Hematopoietic multipotent progenitor cell treated with erythropoietin and hydrocortisone succinate and interleukin-3 and kit ligand, for 17 days (in vitro differentiated cells): ENCODE results near the gene CACNA1H.

Source experiments
- DNase-seq: peaks from one replicate; pipeline ENCODE4 v3.0.0-alpha.2; 2015; ENCODE audit warnings: low spot score

CACNA1H gene

GRCh38 chr16:1152651-1153259 is at the start of gene CACNA1H:
Gene CACNA1H (plus strand): TSS chr16:1153106. CDS start chr16:1153738, 632 bp downstream.
- DNase-seq: peak; percentile 32

- DNase-seq: no peak
Observed at GRCh38 chr16:1103636-1103980, 49.3 kb upstream of the CACNA1H start.

DNA sequence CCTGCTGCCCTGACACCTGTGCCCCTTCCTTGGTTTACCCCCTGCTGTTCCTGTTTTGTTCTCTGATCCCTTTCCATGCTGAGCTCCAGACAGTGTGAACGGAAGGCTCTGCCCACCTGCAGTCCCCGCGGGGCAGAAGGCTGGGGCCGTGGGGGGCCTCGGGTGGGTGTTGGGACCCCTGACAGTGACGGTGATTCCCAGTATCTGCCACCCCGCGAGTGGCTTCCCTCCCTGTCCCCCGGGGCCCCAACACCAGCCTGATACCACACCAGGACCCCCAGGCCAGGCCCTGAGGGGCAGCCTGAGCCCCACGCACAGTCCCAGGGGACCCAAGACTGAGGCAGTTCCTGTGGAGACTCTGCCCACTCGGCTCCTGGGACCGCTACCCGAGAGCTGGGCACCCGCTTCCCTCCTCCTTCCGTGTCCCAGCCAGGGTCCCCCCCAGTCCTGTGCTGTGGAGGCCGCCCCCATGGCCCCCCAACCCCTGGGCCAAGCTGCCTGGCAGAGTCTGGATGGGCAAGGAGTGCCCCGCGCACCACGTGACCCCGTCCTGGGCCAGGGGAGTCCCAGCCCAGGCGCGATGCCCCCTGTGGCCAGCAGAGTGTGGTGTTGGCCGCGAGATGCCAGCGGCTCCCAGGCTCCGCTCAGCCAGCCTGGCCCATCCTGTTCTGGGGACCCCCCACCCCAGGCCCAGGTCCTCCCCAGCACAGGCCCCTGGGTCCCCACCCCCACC is 46.9 kb upstream of the CACNA1H start:
- DNase-seq: no peak

DNA sequence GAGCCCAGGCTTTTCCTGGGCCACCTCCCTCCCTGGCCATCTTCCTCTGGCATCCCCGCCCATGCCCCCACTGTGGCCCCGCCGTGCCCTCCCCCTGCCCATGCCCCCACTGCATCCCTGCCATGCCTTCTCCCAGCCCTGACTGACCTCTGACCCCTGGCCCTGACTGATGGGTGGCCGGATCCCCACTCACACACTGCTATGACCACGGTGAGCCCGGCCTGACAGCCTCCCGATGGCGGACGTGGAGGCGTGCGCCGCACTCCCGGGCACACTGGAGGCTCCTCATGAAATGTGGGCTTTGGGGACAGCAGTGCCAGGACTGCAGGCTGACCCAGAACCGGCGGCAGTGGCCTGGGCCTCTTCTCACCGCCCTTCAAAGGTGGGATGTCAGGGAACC is 46.2 kb upstream of the CACNA1H start:
- DNase-seq: no peak

DNA sequence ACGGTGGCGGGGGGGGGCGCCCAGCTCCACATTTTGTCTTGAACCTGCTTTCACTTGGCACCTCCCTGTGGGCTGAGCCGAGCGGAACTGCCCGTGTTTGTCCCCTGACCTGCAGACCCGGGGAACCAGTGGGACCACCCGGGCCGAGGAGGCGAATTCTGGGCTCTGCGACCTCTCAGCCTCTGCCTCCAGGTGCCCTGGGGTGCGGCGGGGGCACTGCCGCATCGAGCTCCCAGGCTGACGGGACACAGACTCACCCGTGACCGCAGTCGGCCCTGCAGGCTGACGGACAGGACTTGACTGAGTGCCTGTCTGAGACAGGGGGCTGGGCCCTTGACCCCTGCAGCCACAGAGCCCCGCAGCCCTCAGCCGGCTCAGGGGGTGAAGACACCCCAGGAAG is 45.8 kb upstream of the CACNA1H start:
- DNase-seq: no peak

DNA sequence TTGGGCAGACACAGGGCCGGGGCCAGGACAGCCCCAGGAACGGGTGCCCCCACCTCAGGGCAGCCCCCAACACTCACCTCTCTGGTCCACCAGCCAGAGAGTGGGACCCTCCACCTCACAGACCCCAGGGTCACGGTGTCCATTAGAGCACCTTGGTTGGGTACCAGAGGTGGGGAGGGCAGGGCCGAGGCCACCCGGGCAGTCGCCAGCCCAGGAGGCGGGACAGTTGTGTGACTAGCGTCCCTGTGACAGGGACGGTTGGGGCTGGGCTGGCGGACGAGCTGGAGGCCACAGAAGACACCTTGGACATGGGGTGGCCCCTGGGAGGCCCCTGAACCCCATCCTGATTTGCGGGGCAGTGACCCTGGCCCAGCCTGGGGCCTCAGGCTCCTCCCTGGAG is 45.2 kb upstream of the CACNA1H start:
- no peak for DNase-seq

DNA sequence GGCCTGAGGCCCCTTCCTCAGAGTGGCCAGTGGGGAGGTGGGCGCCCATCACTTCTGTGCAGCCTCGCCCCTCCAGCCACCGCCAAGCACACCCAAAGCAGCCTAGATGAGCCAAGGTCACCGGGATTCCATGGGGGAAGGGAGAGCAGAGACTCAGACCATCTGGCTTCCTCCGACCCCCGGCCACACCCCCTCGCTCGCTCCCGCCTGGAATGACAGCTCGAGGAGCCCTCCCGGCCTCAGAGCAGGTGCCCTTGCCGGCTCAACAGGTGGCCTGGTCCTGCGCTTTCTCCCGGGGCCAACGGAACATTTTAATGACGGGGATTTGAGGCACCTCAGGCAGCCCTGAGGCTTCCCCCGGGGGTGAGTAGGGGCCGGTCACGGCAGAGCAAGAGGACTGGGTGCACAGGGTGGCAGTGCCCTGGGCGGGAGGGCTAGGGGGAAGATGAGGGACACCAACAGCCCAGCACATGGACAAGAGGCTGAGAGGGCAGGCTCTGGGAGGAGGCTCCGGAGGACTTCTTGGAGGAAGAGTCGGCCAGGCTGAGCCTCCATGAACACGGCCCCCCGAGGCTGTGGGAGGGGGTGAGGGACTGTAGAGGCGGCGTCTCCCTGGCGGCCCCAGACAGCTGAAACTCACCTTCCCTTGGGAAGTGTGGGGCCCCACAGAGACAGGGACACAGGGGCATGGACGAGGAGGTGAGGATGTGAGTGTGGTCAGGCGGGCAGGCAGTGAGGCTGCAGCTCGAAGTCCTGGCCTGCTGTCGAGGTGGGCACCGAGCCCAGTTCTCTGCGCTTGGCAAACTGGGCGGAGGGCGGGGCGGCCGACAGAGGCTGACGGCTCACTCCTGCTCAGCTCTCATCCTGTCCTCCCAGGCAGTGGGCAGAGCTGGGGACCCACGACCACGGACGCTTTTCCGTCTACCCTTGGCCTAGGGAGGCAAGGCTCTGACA is 44.3 kb upstream of the CACNA1H start:
- no peak for DNase-seq

DNA sequence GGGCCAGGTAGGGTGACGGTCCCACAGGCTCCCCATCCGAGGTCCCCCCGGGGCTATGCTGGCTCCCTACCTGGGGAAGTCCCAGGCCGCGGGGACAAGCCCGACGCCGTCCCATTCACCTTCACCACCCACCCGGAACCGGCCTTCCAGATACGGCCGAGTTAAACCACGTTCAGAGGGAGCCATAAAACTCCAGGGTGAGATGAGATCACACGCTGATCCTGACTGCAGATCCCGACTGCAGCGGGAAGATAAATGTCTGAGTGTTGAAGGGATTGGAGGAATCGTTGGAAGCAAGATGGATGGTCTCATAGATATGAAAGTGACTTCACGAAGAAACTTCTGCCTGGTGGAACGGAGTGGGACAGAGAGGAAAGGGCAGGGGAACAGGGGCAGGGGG is 43.3 kb upstream of the CACNA1H start:
- no peak for DNase-seq

DNA sequence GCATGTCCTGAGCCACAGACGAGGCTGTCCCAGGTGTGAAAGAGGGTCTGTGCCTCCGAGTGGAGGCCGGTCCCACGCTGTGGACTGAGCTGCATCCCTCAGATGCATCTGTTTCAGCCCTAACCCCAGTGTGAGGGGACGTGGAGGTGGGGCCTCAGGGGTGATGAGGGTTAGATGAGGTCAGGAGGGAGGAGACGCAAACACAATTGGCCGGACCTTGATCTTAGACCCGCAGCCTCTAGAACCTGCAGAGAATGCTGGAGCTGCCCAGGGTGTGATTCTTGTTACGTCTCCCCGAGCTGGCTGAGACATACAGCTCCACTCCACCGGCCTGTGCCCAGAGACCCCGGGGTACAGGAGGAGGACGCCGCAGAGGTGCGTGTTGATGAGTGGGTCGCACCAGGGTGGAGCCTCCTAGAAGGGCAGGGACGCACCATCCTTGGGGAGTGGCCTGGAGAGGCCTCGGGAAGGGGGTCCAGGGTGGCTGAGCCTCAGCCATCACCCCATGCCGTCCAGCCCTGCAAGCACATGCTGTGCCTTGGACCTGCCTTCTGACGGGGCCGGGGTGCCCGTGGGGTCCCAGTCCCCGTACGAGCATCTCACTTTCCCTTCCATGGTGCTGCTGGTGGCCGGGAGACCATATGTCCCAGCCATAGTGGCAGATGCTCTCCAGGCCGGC is 40.3 kb upstream of the CACNA1H start:
- DNase-seq: no peak

DNA sequence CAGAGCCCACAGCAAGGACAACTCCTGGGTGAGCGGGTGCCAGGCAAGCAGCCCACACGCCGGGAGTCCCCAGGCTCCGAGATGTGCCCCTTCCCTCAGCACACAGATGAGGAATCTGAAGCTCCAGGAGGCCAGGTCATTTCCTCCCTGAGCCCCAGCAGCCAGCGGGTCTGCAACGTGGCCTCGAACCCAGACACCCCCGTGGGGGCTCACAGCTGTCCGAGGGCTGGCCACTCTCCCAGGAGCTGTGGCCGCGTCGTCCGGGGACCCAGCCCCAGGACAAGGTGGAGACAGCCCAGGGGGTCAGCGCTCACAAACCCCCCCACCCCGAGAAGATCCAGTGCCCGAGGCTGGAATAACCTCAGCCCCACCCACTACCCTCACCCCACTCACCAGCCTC is 39.4 kb upstream of the CACNA1H start:
- DNase-seq: no peak

GRCh38 chr16:1113889-1114526 is 38.9 kb upstream of the CACNA1H start:
- no peak for DNase-seq

DNA sequence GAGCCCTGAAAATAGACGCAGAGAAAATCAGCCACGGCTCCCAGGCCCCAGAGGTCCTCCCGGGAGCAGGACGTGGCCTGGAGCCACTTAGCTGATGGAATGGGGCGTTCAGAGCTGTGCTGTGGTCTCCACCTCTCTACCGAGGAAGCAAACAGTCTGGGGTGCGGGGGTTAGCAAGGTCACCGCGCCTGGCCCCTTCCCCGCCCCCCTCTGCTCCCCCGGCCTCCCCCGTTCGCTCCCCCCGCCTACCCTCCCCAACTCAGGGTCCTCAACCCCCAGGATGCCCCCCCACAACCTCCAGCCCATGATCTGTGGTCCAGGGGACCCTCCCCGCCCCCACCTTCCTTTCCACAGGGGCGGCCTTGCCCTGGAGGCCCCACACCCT is 36.2 kb upstream of the CACNA1H start:
- no peak for DNase-seq

DNA sequence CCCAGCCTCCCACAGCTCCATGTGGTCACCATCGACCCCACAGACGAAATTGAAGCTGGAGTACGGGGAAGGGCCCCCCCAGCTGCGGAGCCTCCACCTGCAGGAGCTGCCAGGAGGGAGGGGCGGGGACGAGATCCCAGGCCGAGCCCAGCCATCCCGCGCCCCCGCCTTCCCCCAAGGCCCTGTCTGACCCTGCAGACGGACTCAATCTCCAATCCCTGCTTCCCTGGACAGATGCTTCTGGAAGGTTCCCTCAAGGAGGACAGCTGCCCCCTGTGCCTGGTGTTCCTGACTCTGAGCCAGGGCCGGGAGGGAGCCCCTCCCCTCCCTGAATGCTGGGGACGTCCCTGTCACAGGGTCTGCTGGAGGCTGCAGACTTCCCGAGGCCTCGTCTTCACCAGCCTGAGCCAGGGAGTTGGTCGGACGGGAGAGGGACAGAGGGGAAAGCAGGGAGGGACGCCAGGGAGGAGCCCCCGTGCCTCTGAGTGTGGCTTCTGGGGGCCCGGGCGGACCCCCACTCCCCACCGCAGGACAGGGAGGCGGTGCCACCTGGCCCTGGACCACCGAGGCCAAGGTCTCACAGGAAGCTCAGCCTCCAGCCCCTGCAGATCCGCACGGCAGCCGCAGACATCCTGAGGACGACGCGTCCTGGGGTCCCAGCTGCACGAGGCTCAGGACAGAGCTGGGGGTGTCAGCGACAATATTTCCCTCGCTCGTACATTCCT is 35.6 kb upstream of the CACNA1H start:
- no peak for DNase-seq

DNA sequence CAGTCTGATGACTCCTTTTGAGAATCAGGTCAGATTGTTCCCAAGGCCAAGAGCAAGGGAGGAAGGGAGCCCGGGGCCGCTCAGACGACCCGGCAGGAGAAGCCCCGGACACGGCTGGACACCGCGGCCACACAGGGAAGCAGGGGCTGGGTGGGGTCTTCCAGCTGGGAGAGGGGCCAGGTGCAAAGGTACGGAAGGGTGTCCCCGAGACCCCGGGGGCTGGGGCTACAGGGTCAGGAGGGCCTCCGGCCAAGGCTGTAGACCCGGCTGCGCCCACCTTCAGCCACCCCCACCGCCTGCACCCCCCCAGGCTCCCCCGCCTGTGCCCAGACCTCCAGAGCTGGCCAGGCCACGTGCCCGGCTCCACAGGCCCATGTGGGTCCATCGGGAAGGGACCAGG is 35.0 kb upstream of the CACNA1H start:
- DNase-seq: no peak

DNA sequence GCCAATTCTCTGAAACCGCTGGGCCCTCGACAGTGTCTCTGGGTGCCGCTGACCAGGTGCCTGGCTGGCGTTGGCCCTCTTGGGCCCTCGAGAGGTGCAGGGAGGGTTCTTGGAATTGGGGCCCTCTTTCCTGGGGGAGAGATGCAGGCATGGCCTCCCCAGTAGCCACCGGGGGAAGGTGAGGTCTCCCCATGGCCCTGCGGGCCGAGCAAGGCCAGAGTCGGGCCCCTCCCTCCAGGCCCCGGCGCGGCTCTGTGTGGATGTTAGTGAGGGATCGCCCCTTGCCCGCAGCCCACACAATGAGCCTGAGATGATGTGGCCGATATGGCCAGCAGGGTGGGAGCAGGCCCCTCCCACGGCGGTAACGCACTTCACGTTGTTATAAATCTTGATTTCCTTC is 33.8 kb upstream of the CACNA1H start:
- no peak for DNase-seq

- no peak for DNase-seq
Observed at GRCh38 chr16:1119766-1120576, 32.9 kb upstream of the CACNA1H start.

DNA sequence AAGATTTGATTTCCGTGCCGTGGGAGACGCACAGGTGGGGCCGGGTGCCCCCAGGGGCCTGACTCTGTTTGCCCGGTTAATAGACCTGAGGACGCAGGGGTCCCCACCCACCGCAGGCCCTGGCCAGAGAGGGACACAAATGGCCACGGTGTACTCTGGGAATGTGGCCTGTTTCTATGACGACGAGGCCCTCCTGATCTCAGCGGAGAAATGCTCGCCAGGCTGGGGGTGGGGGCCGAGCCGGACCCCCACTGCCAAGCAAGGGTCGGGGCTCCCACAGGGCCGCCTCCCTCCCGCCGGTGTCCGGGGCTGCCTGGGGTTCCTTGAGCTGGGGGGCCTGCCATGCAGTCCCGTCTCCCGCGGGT is 32.3 kb upstream of the CACNA1H start:
- DNase-seq: no peak

DNA sequence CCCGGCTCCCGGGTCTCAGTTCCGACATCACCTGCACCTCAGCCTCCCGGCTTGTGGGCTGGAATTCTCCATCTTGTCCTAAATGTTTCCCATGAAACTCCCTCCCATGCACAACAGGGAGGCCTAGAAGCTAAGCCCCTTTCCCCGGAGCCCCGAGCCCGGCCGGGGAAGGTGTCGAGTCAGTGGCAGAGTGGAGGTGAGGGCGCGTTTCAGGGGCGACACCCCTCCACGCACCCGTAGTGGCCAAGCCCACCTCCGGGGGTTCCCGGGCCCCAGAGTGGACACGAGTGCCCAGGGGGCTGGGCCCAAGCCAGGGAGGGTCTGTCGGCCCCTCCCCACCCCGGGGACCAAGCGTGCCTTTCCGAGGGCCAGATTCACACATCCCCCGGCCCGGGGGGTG is 31.9 kb upstream of the CACNA1H start:
- no peak for DNase-seq

DNA sequence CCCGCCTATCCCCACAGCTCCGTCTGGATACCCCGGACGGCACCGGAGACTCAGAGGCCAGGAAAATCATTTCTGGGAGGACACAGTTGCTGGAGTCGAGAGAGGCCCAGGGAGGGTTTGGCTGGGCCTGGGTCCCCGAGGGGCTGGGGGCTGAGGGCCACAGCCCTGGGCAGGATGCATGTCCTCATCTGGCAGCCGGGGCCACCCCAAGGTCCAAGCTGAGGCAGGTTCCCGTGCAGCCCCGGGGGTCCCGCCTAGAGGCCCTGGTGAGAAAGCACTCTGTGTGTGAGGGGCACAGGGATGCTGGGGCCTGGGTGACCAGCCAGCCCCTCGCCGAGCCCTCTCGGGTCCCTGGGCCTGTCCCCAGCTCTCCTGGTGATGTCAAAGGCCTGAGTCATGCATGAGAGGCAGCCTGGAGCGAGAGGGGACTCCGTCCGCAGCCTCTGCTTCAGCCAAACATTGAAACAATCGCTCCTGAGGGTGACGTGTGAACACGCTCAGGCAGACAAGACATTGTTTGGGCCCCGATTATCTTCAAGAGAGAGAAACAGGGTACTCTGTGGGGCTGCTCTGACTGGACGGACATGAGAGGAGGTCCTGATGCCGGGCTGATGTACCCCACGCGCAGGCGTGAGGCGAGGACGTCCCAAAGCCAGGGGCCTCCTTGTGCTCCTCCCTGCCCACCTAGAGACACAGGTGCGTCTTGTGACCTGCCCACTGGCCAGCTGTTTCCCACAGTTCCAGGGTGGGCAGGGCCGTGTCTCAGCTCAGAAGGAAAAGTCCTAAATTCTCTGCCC is 31.1 kb upstream of the CACNA1H start:
- no peak for DNase-seq

DNA sequence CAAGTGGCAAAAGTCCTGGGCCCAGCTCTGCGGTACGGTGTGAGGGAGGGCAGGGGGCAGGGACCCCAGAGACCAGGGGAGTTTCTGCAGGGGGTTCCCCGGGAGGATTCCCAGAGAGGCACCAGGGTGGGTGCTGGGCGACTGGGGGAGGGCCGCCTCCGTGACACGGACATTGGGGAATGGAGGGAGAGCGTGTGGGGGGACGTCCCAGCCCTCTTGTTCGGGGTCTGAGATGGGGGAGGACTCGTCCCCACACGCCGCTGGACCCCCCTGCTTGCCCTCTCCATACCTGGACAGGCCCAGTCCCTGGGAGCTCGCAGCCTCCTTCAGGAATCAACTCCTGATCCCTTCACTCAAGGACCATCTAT is 30.5 kb upstream of the CACNA1H start:
- no peak for DNase-seq
